HG03520 (cell line): ENCODE data around the gene QARS1.

Experiments
- ATAC-seq: cut with Tn5 transposase; IDR thresholded peaks from one replicate; pipeline ENCODE4 v1.9.1; 2021; ENCODE audit warnings: mild to moderate bottlenecking, moderate library complexity; ENCODE audit not compliant: unreplicated experiment

The QARS1 gene

GRCh38 chr3:49120438-49121131 lies 16.0 kb upstream of the QARS1 start, which contains the start of gene USP19:
Gene USP19 (minus strand): TSS chr3:49120823. CDS start chr3:49119145, 1,678 bp downstream.
- peak; percentile 78 for ATAC-seq

GRCh38 chr3:49120096-49120437 lies 15.5 kb upstream of the QARS1 start:
- no peak for ATAC-seq

GRCh38 chr3:49119439-49119838 lies 14.9 kb upstream of the QARS1 start:
- no peak for ATAC-seq

GRCh38 chr3:49119036-49119435 lies 14.5 kb upstream of the QARS1 start:
- no peak for ATAC-seq

- ATAC-seq: no peak
Observed at GRCh38 chr3:49112262-49112661, 7.7 kb upstream of the QARS1 start.

GRCh38 chr3:49111347-49111746 lies 6.8 kb upstream of the QARS1 start:
- ATAC-seq: no peak

GRCh38 chr3:49110780-49111179 lies 6.2 kb upstream of the QARS1 start:
- no peak for ATAC-seq

GRCh38 chr3:49108346-49108745 lies 3.8 kb upstream of the QARS1 start:
- no peak for ATAC-seq

GRCh38 chr3:49104052-49104426 lies 518 bp downstream of the QARS1 start:
- no peak for ATAC-seq

GRCh38 chr3:49100046-49100615 lies 4.4 kb downstream of the QARS1 start:
- ATAC-seq: no peak

- ATAC-seq: no peak
Observed at GRCh38 chr3:49098910-49099630, 5.5 kb downstream of the QARS1 start.

- no peak for ATAC-seq
Observed at GRCh38 chr3:49098429-49098828, 6.1 kb downstream of the QARS1 start.

- ATAC-seq: peak; percentile 66
Observed at GRCh38 chr3:49093853-49094767, 10.4 kb downstream of the QARS1 start, which contains the start of gene QRICH1. Gene QRICH1 (minus strand): TSS chr3:49094071. CDS start chr3:49077017, 17,054 bp downstream.

GRCh38 chr3:49092938-49093852 lies 11.4 kb downstream of the QARS1 start:
- ATAC-seq: peak; percentile 27

GRCh38 chr3:49081429-49081828 lies 23.1 kb downstream of the QARS1 start:
- ATAC-seq: no peak

GRCh38 chr3:49079270-49079669 lies 25.3 kb downstream of the QARS1 start:
- ATAC-seq: no peak

- no peak for ATAC-seq
Observed at GRCh38 chr3:49076646-49077045, 27.9 kb downstream of the QARS1 start.

- ATAC-seq: no peak
Observed at GRCh38 chr3:49076116-49076515, 28.4 kb downstream of the QARS1 start.

- ATAC-seq: no peak
Observed at GRCh38 chr3:49058011-49058410, 46.5 kb downstream of the QARS1 start.

GRCh38 chr3:49057268-49057667 lies 47.3 kb downstream of the QARS1 start:
- ATAC-seq: no peak
